AG08396 (cell line): Measurements from ENCODE around the gene PSMG4.

ENCODE experiments used
- DNase-seq: peaks from one replicate; pipeline ENCODE4 v3.0.0; 2012; ENCODE audit warnings: low spot score, mixed read lengths

The PSMG4 gene

DNA sequence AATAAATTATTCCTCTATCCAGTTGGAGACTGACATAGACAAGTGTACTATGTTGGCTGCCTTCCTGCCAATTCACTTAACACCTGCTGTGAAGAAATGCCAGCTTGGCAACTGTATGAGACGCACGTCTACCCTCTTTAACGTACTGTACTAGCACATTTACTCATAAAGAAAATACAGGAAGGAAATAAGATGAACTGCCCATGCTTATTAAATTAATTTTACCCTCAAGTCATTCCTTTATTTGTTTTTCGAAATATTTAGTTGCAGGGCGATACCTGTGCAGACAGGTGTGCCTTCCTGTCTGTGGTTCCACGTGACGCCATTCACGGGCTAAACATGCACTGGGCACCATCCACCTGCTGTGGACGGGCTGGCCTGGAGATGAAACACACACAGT, 52.0 kb downstream of the PSMG4 start:
- no peak for DNase-seq

GRCh38 chr6:3311826-3312225, 53.1 kb downstream of the PSMG4 start:
- DNase-seq: no peak

DNA sequence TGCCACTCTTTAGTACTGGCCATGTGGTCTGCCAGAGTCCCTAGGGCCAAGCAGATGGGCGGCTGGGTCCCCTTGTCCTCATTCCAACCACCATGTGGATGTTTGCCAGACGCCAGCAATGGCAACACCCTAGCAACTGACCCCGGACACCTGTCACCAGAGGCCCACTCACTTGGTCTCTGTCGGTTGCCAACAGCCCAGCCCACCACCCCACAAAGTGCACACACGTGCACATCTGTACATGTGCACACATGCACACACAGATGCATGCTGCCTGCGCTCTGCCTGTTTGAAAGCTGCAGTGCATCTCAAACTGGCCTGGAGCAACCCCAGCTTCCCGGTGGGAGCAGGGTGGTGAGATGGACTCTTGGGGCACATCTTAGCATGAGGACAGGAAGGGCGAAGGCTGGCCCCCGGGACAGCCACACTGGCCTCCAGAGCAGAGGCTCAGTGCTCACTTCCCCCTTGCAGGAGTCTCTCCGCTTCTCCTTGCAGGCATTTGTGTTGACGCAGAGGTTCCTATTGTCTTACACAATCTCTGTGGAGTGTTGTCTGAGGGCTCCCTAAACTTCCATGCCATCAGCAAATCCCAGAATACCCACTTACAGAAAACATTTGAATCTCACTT, 54.0 kb downstream of the PSMG4 start:
- DNase-seq: no peak

GRCh38 chr6:3314176-3314575, 55.4 kb downstream of the PSMG4 start:
- DNase-seq: no peak

- DNase-seq: no peak
Measured at GRCh38 chr6:3314621-3315467, 56.1 kb downstream of the PSMG4 start.

- no peak for DNase-seq
Measured at GRCh38 chr6:3315841-3316240, 57.1 kb downstream of the PSMG4 start.

- no peak for DNase-seq
Measured at GRCh38 chr6:3316331-3316730, 57.6 kb downstream of the PSMG4 start.

GRCh38 chr6:3316818-3317217, 58.1 kb downstream of the PSMG4 start:
- no peak for DNase-seq
